GM19397 (cell line): ENCODE data around the gene TGFB1I1.

ENCODE experiments used
- ATAC-seq: cut with Tn5 transposase; IDR thresholded peaks from one replicate; pipeline ENCODE4 v1.9.1; 2021; ENCODE audit warnings: mild to moderate bottlenecking, moderate library complexity; ENCODE audit not compliant: unreplicated experiment

Gene TGFB1I1

DNA sequence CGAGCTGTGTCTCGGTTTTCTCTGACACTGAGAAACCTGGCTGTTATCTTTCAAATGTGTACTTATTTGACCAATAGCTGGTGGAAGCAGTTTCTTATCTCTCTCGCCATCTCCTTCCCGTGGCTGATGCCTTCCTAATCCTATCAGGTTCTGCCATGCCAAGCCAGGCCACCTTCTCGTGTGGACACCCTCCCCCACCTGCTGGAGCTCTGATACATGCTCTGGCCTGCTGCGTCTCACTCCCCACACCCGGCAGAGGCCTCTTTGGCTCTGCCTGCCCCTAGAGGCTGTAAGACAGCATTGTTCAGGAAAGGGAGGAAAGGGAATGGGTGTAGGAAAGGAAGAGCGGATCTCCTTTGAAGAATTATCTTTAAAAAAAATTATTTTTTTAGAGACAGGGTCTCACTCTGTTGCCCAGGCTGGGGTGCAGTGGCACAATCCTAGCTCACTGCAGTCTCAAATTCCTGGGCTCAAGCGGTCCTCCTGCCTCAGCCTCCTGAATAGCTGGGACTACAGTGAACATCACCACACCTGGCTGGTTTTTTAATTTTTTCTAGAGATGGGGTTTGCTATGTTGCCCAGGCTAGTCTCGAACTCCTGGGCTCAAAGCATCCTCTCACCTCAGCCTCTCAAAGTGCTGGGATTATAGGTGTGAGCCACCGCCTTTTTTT is 20.1 kb upstream of the TGFB1I1 start:
- ATAC-seq: no peak

DNA sequence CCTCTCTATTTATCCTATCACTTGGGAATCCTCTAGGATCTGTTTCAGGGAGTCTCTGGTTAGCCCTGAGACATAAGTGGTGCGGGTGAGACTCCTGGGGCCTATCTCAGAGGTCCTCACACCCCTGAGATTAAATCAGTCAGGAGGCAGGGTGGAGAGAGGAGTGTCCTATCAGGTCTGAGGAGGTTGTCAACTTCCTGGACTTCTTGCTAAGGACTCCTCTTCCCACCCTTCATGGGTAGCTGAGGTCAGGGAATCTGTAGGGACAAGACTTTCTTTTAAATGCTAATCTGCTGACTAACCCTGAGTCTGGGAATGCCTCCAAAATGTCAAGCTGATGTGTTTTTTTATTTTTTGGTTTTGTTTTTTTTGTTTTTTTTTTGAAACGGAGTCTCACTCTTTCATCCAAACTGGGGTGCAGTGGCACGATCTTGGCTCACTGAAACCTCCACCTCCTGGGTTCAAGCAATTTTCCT is 19.3 kb upstream of the TGFB1I1 start:
- no peak for ATAC-seq

DNA sequence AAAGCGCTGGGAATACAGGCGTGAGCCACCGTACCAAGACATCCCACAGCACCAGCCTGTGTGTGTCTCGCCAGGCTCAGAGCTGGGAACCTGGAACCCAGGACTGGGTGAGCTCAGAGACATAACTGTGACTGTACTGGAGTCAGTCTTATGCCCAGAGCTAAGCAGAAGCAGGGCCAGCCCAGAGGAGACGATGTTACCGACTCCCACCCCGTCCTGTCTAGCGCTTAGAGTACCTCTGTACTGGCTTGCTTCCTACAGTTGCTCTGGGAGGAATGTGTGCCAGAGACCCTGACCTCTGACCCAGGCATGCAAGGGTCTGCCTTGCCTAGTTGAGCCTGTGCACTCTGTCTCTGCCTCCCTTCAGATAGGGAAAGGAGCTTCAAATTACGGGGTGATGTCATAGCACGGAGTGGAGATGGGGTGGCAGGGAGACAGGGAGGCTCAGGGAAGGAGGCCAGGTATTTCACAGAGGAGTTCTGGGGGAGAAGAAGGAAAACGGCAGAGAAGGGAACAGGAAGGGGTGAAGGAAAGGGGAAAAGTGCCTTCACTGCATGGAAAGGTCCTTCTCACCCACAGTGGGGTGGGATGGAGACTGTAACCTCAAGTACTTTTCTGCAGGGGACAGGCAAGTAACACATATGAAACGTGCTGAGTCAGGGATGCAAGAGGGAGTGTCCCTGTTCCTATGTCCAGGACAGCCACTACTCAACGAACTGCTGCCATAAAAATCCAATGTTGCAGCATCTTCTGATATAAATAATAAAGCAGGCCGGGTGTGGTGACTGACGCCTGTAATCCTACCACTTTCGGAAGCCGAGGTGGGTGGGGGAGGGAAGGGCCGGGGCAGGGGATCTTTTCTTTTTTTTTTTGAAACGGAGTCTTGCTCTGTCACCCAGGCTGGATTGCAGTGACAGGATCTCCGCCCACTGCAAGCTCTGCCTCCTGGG is 18.4 kb upstream of the TGFB1I1 start:
- ATAC-seq: no peak

DNA sequence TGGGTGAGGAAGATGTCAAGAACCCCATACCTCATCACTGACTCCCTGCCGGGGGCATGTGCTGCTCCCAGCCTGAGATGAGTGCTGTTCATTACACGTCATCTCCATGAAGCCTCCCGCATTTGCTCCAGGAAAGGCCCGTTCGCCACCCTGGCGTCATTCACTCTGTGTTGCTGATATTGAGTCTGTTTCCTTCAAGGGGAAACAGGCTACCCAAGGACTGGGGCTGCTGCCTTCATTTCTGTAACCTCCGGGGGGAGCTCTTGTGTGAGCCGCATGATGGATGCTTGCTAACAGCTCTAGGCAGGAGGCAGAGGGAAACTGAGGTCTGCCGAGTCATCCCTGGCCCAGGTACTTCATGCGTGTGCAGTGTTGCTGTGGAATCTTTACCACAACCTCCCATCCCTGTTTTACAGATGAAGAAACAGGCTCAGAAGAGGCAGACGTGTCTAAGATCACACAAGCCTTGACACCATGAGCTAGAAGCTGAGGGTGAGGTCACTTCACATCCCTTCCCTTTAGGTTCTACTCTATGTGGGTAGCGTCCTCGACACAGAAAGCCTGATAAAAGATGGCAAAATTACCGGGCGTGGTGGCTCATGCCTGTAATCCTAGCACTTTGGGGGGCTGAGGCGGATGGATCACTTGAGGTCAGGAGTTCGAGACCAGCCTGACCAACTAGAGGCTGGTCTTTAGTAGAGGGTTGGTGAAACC is 16.2 kb upstream of the TGFB1I1 start:
- ATAC-seq: no peak

DNA sequence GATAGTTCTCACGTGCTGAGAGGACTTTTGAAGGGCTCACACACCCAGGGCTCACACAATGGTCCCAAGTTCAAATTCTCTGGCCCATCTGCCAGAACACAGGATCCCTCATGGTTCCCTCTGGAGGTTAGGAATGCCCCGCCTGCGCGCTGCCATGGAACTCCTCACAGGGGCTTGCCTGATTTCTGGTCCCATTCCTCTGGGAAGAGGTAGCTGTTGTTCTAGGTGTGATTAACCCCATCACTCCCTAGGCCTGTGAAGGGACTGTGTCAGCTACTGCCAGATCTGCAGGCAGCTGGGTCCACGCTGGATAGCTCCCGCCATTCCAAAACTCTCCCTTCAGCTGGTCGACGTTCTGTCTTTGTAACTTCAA is 15.0 kb upstream of the TGFB1I1 start:
- no peak for ATAC-seq

DNA sequence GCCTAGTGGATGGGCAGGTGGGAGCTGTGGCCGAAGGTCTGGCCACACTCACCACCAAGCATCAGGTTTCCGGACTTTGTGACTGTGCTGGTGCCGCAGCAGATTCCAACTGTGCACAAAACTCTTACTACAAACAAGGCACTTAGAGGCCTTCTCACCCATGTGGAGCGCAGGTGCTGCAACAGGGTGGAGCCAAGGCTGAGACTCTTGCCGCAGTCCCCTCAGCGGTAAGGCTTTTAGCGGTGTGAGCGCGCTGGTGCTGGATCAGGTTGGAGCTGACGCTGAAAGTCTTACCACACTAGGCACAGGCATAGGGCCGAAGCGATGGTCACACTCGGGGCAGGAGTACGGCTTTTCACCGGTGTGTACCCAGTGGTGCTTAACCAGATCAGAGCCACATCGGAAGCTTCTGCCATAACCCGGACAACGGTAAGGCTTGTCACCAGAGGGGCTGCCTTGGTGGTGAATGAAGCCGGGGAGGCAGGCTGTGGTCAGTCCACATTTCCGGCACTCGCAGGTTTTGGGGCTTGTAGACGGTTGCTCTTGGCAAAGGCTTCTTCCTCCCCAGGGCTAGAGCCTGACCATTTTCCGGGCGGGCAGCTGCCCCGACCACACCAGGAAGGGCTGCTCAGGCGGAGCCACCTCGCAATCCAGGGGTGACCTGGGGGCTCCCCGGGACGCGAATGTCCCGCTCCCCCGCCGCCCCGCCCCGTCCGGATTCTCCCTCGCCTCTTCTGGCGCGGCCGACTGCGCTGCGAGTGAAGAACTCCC is 13.7 kb upstream of the TGFB1I1 start:
- peak; percentile 10 for ATAC-seq

DNA sequence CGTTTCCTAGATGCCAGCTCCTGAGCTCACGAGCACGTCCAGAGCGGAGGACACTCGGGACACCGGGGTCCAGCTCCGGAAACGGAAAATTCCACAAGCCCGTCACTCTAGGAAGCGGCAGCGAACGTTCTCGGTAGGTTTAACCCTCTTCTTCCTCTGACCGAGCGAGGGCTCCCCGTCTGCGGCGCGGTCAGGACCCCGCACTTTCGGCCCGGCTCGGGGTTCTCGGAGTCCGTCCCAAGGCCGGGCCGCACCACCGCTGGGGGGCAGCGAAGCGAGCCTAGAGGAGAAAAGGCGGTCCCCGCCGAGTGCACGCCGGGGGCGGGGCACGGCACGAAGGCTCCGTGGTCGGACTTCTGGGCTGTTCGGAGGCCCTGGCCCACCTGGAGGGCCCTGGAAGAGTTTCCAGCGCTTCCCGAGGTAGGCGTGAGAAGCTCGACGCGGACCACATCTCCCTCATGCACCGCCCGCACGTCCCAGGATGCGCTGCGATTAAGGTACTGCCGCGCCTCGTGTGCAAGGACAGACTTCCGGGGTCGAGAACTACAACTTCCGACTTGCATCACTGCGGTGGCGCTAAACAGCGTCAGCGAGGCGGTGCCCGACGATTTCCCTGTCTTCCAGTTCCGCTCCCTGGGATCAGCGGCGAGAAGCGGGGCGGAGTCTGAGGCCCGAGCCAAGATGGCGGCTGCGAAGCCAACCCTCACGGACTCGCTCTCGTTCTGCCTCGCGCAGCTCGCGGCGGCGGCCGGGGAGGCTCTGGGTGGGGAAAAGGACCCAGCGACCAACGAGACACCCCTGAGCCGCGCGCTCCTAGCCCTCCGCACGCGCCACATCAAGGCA is 12.9 kb upstream of the TGFB1I1 start, which contains the start of gene ARMC5:
Gene ARMC5, plus strand, starts transcription at position 658 of the 843 bp plus-strand sequence. Its CDS starts 24 bp downstream, at position 682.
- ATAC-seq: peak; percentile 75

DNA sequence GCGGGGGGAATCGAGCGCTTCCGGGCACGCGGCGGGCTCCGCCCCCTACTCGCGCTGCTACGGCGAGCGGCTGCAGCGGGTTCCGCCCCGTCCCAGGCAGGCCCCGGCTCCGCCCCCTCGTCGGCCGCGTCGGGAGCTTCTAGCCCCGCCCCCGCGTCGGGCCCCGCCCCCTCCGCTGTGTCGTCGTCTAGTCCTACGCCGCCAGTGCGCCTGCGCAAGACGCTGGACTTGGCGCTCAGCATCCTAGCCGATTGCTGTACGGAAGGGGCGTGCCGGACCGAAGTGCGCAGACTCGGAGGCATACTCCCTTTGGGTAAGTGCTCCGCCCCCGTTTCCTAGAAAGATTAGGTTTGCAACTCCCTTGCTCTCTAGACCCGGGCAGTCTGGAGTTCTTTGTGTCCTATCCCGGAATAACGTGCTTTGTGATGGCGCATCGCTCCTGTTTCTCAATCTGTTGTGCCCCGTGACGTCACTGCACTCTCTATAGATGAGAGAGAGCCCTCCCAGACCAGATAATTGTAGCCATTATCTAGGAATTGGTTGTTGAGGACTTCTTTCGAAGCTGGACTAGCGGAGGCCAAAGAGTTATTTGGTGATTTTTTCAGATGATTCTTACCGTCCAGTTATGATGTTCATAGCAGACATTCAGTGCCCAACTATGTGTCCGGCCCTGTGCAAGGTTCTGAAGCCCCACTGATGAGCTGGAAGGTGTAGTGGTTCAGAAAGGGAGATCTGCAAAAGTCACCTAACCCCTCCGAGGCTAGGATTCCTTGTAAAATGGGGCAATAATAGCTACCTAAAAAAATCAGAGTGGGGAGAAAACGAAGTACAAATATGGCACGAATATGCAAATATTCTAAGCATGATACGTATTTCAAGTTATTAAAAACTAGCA is 12.0 kb upstream of the TGFB1I1 start:
- ATAC-seq: peak; percentile 75

DNA sequence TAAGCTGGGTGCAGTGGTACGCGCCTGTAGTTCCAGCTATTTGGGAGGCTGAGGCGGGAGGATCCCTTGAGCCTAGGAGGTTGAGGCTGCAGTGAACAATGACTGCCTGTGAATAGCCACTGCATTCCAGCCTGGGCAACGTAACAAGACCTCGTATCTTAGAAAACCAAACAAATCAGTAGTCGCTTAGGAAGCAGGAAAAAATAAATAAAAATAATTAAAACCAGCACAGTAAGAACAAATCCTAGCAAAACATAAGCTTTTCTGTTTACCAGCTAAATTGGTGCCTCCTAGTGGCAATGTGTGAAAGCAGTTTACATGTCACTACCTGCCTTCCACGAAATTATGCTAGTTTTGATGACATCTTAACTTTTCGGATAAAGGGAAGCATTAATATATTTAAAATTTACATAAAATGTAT is 11.4 kb upstream of the TGFB1I1 start:
- no peak for ATAC-seq

DNA sequence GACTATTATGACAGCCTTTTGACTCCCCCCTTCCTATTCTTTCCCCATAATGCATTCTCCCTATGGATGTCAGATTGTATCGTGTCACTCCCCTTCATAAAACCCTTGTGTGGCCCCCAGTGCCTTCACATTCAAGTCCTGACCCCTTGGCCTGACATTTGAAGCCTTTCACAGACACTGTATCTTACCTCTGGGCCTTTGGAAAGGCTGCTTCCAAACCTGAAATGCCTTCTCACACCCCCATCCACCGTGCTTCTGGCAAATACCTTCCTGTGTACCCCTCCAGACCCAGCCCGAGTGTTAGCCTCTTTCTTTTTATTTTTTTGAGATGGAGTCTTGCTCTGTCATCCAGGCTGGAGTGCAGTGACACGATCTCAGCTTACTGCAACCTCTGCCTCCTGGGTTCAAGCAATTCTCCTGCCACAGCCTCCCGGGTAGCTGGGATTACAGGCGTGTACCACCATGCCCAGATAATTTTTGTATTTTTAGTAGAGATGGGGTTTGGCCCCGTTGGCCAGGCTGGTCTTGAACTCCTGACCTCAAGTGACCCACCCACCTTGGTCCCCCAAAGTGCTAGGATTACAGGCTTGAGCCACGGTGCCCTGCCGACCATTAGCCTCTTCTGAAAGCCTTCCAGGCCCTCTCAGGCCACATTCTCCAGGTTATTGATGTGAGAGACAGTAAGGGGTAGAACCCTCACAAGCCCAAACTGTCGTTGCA is 10.6 kb upstream of the TGFB1I1 start:
- no peak for ATAC-seq

DNA sequence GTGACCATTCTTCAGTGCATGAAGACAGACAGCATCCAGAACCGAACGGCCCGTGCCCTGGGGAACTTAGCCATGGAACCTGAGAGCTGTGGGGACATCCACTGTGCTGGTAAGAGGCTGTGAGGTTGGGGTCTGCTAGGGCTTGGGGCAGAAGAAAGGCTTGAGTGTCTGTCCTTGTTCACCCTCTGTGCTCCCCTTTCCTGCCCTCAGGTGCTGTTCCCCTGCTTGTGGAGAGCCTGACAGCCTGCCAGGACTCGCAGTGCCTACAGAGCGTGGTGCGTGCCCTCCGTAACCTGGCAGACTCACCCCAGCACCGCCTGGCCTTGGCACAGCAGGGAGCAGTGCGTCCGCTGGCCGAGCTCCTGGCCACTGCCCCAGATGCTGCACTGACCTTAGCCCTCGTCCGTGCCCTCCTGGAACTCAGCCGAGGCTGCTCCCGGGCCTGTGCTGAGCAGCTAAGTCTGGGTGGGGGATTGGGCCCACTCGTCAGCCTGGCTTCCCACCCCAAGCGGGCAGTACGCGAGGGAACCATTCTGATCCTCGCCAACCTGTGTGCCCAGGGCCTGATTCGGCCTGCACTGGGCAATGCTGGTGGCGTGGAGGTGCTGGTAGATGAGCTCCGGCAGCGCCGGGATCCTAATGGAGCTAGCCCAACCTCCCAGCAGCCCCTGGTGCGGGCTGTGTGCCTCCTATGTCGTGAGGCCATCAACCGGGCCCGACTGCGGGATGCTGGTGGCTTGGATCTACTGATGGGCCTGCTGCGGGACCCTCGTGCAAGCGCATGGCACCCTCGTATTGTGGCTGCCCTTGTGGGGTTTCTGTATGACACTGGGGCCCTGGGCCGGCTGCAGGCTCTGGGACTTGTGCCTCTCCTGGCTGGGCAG is 9.8 kb upstream of the TGFB1I1 start:
- ATAC-seq: no peak

DNA sequence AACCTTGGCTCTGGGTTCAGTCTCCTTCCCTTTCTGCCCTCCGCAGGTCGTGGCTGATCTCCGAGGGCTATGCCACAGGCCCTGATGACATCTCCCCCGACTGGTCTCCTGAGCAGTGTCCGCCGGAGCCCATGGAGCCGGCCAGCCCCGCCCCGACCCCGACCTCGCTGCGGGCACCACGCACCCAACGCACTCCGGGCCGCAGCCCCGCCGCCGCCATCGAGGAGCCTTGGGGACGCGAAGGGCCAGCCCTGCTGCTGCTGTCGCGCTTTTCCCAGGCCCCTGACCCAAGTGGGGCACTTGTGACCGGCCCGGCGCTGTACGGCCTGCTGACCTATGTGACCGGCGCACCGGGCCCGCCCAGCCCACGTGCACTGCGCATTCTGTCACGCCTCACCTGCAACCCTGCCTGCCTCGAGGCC is 7.6 kb upstream of the TGFB1I1 start:
- ATAC-seq: no peak

DNA sequence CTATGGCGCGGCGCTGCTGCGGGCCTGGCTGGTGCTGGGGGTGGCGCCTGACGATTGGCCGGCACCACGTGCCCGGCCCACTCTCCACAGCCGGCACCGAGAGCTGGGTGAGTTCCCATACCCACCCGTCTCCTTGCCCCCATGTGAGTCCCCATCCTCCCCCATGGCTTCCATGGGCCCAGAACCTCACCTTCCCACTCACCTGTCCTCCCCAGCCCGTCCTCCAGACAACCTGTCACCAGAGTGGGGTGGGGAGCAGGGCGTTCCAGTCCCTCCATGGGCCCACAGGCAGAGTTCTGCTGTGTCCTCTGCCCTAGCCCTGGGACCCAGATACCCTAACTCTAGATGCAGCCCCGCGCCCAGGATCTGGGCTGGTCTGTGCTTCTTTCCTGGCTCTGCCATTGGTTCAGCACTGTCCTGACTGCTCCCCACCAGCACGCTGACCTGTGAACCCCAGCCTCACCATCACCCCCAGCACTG is 7.1 kb upstream of the TGFB1I1 start:
- no peak for ATAC-seq

DNA sequence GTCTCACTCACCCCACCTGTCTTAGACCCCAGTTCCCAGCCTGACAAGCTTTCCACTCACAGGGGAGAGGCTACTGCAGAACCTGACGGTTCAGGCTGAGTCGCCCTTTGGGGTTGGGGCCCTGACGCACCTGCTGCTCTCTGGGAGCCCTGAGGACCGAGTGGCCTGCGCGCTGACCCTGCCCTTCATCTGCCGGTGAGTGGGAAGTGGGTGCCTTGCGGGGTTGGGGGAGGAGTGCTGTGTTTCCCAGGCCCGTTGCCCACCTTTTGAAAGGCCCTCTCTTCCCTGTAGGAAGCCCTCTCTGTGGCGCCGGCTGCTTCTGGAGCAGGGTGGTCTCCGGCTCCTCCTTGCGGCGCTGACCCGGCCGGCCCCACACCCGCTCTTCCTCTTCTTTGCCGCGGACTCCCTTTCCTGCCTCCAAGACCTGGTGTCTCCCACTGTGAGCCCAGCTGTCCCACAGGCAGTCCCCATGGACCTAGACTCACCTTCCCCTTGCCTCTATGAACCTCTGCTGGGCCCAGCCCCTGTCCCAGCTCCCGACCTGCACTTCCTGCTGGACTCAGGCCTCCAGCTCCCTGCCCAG is 6.1 kb upstream of the TGFB1I1 start:
- no peak for ATAC-seq

DNA sequence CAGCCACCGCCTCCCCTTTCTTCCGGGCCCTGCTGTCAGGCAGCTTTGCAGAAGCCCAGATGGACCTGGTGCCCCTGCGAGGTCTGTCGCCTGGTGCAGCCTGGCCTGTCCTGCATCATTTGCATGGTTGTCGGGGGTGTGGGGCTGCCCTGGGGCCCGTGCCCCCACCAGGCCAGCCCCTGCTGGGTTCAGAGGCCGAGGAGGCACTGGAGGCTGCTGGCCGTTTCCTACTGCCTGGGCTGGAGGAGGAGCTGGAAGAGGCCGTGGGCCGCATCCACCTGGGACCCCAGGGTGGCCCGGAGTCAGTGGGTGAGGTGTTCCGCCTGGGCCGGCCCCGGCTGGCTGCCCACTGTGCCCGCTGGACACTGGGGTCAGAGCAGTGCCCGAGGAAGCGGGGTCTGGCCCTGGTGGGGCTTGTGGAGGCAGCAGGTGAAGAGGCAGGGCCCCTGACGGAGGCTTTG is 5.5 kb upstream of the TGFB1I1 start:
- no peak for ATAC-seq

DNA sequence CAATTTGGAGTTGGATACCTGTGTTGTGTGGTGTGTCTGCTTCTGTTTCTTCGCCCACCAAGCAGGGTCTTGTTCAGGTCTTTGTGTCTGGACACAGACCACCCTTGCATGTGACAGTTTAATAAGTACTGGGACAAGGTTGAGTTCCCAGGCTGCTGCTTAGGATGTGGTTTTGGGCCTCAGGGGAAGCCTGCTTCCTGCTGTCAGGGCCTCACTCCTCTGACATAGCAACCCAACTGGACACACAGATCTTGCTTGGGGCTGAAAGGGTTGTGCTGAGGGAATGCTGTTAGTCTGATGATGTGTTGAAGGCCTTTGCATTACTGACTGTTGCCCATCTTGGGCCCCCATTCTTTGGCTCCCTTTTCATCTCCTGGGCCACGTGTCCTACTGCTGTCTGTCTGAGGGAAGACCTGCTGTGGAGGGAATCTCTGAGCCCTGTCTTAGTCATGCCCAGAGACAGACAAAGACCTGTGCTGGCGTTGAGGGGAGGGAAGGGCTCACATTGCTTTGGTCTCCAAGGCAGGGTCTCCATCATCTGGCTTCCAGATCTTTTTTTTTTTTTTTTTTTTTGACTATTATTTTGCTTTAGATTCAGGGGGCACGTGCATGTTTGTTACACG is 4.7 kb upstream of the TGFB1I1 start:
- no peak for ATAC-seq
